ENCODE measurements around the gene SCN9A. TPM values are rescaled to one million over a fixed set of nuclear protein-coding genes. Genes with fewer than 3 reads are reported as not detected.
"Not testable (repeated sequence)": the region's sequence is repeated elsewhere in the genome, so short reads cannot be mapped to it uniquely, and the experiment has no call there.

SCN9A gene
- total RNA-seq, 4 donors from 2014 or later = 1.1 to 8.8 (median 5.2) TPM

DNA sequence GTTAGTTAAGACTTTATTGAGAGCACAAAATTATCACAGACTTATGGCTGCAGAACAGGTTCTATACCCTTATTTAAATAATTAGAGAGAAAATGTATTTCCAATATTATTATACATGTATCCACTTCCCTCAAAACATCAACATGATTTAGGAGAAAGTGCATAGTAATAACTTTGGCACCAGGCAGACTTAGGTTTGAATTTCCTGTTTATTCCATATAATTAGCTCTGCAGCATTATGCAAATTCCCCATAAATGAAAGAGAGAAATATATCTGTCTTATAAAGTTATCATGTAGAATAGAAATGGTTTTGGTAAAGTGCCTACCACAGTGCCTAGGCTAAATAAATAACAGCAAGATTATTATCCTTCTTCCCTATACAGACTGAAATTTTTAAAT lies 15.3 kb downstream of the SCN9A start:
- Histone ChIP-seq H3K9me3 (no peaks in the 10 kb centered on the region), H3K4me3 (no peak overlapping the region), H3K27me3 (no peaks in the 10 kb centered on the region), H3K4me1 (no peaks in the 10 kb centered on the region), H3K36me3 (no peaks in the 10 kb centered on the region), H3K27ac (no peak overlapping the region)
- DNase-seq (ENCODE audit: low spot score in 2 of 2) = no peak
- no peak for TF ChIP-seq POLR2A (IDR thresholded peaks at IDR 0.05)
- TF ChIP-seq EP300 (IDR thresholded peaks at IDR 0.05) = no peak
- TF ChIP-seq POLR2AphosphoS5 (IDR thresholded peaks at IDR 0.05) = no peak
- TF ChIP-seq, protein P1, sequence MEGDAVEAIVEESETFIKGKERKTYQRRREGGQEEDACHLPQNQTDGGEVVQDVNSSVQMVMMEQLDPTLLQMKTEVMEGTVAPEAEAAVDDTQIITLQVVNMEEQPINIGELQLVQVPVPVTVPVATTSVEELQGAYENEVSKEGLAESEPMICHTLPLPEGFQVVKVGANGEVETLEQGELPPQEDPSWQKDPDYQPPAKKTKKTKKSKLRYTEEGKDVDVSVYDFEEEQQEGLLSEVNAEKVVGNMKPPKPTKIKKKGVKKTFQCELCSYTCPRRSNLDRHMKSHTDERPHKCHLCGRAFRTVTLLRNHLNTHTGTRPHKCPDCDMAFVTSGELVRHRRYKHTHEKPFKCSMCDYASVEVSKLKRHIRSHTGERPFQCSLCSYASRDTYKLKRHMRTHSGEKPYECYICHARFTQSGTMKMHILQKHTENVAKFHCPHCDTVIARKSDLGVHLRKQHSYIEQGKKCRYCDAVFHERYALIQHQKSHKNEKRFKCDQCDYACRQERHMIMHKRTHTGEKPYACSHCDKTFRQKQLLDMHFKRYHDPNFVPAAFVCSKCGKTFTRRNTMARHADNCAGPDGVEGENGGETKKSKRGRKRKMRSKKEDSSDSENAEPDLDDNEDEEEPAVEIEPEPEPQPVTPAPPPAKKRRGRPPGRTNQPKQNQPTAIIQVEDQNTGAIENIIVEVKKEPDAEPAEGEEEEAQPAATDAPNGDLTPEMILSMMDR (IDR thresholded peaks at IDR 0.05) = no peak

DNA sequence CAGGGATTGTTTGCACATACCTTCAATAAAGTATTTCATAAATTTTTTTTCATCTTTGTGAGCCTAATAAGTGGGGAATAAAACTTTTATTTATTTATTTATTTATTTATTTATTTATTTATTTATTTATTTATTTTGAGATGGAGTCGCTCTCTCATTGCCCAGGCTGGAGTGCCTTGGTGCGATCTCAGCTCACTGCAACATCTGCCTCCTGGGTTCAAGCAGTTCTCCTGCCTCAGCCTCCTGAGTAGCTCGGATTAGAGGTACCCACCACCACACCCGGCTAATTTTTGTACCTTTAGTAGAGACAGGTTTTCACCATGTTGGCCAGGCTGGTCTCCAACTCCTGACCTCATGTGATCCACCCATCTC lies 17.8 kb downstream of the SCN9A start:
- not testable (repeated sequence) for H3K4me3 ChIP-seq; H3K27me3 ChIP-seq; H3K4me1 ChIP-seq; H3K36me3 ChIP-seq; H3K9me3 ChIP-seq; H3K27ac ChIP-seq; DNase-seq (ENCODE audit: low spot score in 2 of 2)
- WGBS = 95% methylated on average over 4 of the region's 4 CpGs

DNA sequence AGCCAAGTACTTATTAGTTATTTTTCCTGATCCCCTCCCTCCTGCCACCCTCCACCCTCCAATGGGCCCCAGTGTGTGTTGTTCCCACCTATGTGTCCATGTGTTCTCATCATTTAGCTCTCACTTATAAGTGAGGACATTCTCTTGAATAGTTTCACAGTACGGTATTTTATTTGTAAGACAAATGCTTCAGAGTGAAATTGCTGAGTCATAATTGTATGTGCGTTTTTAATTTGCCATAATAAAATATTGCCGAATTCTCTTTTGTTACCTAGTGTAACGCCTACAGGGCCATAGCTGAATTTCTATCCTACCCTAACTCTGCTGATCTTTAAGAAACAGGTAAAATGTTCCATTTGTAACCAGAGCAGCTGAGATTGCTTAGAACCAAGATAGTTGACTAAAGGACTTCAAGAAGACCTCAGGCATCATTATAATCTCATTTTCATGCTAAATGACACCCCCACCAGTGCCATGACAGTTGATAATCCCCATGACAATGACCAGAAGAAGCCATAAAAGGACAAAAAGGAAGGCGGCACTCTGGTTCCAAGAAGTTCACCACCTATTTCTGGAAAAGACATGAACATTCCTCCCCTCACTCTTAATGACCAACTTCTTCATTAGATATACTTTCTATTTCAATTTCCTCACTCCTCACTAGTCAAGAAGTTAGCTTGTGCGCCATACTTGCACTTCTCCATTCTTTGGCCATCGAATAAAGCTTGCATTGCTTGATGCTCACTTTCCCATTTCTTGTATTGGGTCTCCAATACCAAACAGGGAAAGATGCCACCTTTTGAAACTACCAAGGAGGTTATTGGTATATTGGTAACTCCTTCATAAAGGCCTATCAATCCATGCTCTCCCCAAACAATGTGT lies 18.4 kb downstream of the SCN9A start:
- Histone ChIP-seq H3K36me3 (no peaks in the 10 kb centered on the region), H3K27me3 (no peaks in the 10 kb centered on the region), H3K4me3 (no peak overlapping the region), H3K9me3 (no peaks in the 10 kb centered on the region), H3K4me1 (no peaks in the 10 kb centered on the region), H3K27ac (no peak overlapping the region)
- WGBS = 86% methylated on average over 7 of the region's 7 CpGs
- TF ChIP-seq POLR2AphosphoS5 (IDR thresholded peaks at IDR 0.05) (no peak), POLR2A (IDR thresholded peaks at IDR 0.05) (no peak), EP300 (IDR thresholded peaks at IDR 0.05) (no peak)
- TF ChIP-seq, protein P1 (IDR thresholded peaks at IDR 0.05) = no peak
- DNase-seq (ENCODE audit: low spot score in 2 of 2) = no peak

DNA sequence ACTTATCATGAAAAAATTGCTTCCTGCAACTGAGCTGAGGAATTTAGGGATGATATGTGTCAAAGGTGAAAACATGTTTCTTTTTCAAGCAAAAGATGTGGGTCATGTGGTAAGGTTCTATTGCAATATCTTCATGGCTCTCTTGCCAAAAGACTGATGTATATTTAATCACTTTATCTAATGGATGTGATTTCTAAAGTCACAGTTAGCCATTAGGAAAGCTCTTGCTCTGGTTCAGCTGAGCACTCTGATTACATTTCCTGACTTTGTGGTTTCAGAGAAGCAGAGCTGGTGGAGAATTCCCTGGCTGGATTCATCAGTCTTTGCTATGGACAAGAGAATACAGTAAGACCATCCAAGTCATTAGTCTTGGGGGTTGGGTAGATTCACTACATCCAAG lies 24.4 kb downstream of the SCN9A start:
- H3K4me3 ChIP-seq = no peak overlapping the region
- TF ChIP-seq EP300 (IDR thresholded peaks at IDR 0.05) = no peak
- TF ChIP-seq POLR2A (IDR thresholded peaks at IDR 0.05) = no peak
- TF ChIP-seq, protein P1 (IDR thresholded peaks at IDR 0.05) = no peak
- TF ChIP-seq POLR2AphosphoS5 (IDR thresholded peaks at IDR 0.05) = no peak
- no peaks in the 10 kb centered on the region for H3K4me1 ChIP-seq
- DNase-seq (ENCODE audit: low spot score in 2 of 2) = no peak
- H3K27me3 ChIP-seq = no peaks in the 10 kb centered on the region
- H3K9me3 ChIP-seq = no peaks in the 10 kb centered on the region
- no peak overlapping the region for H3K27ac ChIP-seq
- no peaks in the 10 kb centered on the region for H3K36me3 ChIP-seq

DNA sequence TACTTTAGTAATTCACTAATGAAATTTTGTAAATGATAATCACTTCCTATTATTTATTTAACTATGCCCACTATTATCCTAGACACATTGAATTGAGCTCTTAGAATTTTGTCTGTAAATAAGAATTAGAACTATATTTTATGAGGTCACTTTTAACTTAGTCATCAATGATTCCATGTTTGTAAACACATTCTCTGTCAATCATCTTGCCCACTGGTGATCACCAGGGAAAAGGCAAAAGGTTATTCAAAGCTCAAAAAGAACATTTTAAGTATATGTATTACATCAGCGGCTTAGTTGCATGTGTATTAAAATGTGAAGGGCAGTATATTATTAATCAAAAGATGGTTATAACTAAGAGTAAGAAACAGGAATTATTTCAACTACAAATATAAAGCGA lies 25.2 kb downstream of the SCN9A start:
- Histone ChIP-seq H3K4me1 (no peaks in the 10 kb centered on the region), H3K27ac (no peak overlapping the region), H3K4me3 (no peak overlapping the region), H3K9me3 (no peaks in the 10 kb centered on the region), H3K27me3 (no peaks in the 10 kb centered on the region), H3K36me3 (no peaks in the 10 kb centered on the region)
- TF ChIP-seq EP300 (IDR thresholded peaks at IDR 0.05) = no peak
- TF ChIP-seq, protein P1 (IDR thresholded peaks at IDR 0.05) = no peak
- no peak for TF ChIP-seq POLR2A (IDR thresholded peaks at IDR 0.05)
- no peak for TF ChIP-seq POLR2AphosphoS5 (IDR thresholded peaks at IDR 0.05)
- no peak for DNase-seq (ENCODE audit: low spot score in 2 of 2)
- 97% methylated on average over 2 of the region's 2 CpGs for WGBS
